Activated naive CD4-positive, alpha-beta T cell treated with anti-CD3 and anti-CD28 coated beads, Interleukin-2, amount 50 U/mL, for 24 hours (primary cell): ENCODE results near the gene PTK7.
"Not testable (repeated sequence)": the region's sequence is repeated elsewhere in the genome, so short reads cannot be mapped to it uniquely, and the experiment has no call there.

Source experiments
- H3K27ac Mint-ChIP-seq: one replicate; pipeline ENCODE4 v1.8.0; 2021; ENCODE audit warnings: mild to moderate bottlenecking, mixed read lengths
- H3K27me3 Mint-ChIP-seq: one replicate; pipeline ENCODE4 v1.8.0; 2021; ENCODE audit warnings: mixed read lengths
- H3K36me3 Mint-ChIP-seq: one replicate; pipeline ENCODE4 v1.8.0; 2021; ENCODE audit warnings: mixed read lengths
- H3K4me1 Mint-ChIP-seq: one replicate; pipeline ENCODE4 v1.8.0; 2021; ENCODE audit warnings: mixed read lengths
- H3K4me3 Mint-ChIP-seq: one replicate; pipeline ENCODE4 v1.8.0; 2021; ENCODE audit warnings: mild to moderate bottlenecking, mixed read lengths
- H3K9me3 Mint-ChIP-seq: one replicate; pipeline ENCODE4 v1.8.0; 2021; ENCODE audit warnings: mixed read lengths

The PTK7 gene

DNA sequence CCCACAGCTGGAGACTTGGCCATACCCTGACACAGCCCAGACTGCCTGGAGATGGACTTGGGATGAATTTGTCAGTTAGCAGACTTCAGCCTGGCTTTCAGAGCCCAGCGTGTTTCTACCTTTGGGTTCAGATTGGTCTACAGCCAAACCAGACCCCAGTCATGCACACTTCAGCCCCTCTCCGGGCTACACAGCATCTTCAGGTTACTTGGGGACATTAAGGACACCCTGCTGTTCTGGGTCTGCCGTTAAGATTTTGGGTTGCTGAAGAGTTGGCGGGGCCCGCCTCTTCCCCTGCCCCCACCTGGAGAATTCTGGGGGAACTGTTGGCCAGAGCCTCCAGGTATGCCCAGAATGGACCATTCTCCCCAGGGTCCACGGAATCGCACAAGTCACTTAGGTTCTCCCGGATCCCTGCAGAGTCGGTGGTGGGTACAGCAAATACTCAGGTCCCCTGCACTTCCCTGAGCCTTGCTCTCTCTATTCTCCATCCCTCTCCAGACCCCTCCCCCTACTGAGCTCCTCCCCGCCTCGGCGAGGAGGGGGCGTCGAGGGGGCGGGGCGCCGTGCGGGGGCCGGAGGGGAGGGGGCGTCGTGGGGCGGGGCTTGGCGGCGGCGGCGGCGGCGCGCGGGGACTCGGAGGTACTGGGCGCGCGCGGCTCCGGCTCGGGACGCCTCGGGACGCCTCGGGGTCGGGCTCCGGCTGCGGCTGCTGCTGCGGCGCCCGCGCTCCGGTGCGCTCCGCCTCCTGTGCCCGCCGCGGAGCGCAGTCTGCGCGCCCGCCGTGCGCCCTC, at the start of gene PTK7:
Gene PTK7, plus strand, starts transcription at position 645 of the 794 bp plus-strand sequence. CDS start 175 bp downstream, outside the sequence.
- Mint-ChIP-seq H3K36me3 (peaks cover 12% of the 10 kb centered on the region), H3K9me3 (no peaks in the 10 kb centered on the region), H3K27me3 (peaks cover 5% of the 10 kb centered on the region), H3K4me3 (peak within 1 kb of the TSS; percentile 69), H3K27ac (no peak within 1 kb of the TSS), H3K4me1 (no peaks in the 10 kb centered on the region)

DNA sequence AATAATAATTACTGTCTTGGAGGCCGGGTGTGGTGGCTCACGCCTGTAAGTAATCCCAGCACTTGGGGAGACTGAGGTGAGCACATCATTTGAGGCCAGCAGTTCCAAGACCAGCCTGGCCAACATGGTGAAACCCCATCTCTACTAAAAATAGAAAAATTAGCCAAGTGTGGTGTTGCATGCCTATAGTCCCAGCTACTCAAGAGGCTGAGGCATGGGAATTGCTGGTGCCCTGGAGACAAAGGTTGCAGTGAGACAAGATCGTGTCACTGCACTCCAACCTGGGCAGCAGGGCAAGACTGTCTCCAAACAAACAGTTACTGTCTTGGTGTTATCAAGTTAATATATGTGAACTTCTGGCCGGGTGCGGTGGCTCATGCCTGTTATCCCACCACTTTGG, 49.7 kb upstream of the PTK7 start:
- Mint-ChIP-seq H3K27me3 (no peaks in the 10 kb centered on the region), H3K27ac (no peak overlapping the region), H3K9me3 (no peaks in the 10 kb centered on the region), H3K4me1 (peaks cover 11% of the 10 kb centered on the region), H3K4me3 (no peak overlapping the region), H3K36me3 (peaks cover 14% of the 10 kb centered on the region)

DNA sequence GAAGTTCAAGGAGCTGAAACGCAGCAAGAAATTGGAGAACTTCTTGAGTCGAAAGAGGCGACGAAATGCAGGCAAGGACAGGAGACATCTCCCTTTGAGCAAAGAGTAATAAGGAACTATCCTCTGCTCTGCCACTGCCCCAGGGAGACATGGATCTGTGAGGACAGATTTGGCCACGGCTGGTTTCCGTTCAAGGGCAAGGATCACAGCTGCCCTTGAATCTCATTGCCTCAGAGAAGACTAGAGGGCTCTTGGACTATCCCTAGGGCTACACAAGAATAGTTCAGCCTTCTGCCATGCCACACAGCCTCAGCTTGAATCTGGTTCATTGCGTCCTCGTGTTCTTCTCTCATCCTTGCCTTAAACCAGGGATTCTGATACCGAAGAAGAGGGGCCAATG, 47.0 kb upstream of the PTK7 start:
- no peaks in the 10 kb centered on the region for H3K27me3 Mint-ChIP-seq
- no peak overlapping the region for H3K4me3 Mint-ChIP-seq
- no peaks in the 10 kb centered on the region for H3K9me3 Mint-ChIP-seq
- H3K4me1 Mint-ChIP-seq: peaks cover 8% of the 10 kb centered on the region
- no peak overlapping the region for H3K27ac Mint-ChIP-seq
- peaks cover 13% of the 10 kb centered on the region for H3K36me3 Mint-ChIP-seq

DNA sequence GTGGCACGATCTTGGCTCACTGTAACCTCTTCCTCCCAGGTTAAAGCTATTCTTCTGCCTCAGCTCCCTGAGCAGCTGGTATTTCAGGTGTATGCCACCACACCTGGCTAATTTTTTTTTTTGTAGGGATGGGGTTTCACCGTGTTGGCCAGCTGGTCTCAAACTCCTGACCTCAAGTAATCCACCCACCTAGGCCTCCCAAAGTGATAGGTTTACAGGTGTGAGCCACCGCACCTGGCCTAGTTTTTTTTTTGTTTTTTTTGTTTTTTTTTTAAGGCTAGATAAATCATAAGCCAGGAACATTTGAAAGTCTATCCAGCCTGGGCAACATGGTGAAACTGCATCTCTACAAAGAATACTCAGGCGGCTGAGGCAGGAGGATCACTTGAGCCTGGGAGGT, 43.8 kb upstream of the PTK7 start:
- Mint-ChIP-seq H3K4me3 (no peak overlapping the region), H3K9me3 (no peaks in the 10 kb centered on the region), H3K27ac (no peak overlapping the region), H3K36me3 (peaks cover 8% of the 10 kb centered on the region), H3K4me1 (no peaks in the 10 kb centered on the region), H3K27me3 (no peaks in the 10 kb centered on the region)

DNA sequence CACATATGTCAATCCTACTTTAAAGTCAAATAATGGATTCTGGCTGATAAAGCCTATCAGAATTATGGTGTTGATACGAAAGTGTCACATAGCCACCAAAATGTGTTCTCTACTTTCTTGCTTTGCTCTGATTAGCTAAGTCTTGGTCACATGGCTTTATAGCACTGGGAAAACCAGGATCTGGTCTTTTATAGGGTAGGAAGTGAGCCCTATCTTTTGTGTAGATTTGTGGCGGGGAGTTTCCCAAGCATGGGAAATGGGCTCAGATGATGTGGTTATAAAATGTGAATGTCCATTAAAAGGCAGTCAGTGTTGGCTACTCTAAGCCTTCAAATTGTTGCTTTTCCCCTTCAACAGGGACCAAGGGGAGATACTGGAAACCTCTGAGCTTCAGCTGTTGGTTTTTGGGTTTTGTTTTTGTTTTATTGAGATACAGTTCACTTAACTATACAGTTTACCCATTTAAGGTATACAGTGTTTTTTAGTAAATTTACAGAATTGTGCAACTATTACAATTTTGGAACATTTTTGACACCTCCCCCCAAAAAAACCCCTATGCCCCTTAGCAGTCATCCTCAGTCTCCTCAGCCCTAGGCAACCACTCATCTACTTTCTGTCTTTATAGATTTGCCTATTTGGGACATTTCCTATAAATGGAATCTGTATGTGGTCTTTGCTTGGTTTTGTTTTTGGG, 42.5 kb upstream of the PTK7 start:
- H3K36me3 Mint-ChIP-seq: peaks cover 9% of the 10 kb centered on the region
- no peaks in the 10 kb centered on the region for H3K27me3 Mint-ChIP-seq
- H3K4me3 Mint-ChIP-seq: no peak overlapping the region
- H3K27ac Mint-ChIP-seq: peak overlapping the region; percentile 59
- H3K9me3 Mint-ChIP-seq: no peaks in the 10 kb centered on the region
- H3K4me1 Mint-ChIP-seq: no peaks in the 10 kb centered on the region

DNA sequence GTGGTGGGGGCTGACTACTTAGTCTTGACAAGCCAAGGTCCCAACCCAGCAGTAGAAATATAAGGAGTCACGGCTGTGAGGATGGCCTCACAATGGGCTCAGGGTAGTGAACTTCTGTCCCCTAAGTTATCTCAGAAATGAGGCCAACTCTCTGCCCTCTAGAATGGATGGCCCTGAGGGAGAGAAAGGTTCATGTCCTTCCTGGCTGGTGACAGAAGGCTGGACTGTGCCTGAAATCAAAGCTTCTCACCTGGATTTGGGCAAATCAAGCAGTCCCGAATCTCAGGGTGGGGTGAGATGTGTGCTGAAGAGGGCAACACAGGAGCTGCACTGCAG, 42.0 kb upstream of the PTK7 start:
- H3K9me3 Mint-ChIP-seq: no peaks in the 10 kb centered on the region
- H3K36me3 Mint-ChIP-seq: peaks cover 9% of the 10 kb centered on the region
- H3K4me3 Mint-ChIP-seq: no peak overlapping the region
- no peaks in the 10 kb centered on the region for H3K4me1 Mint-ChIP-seq
- H3K27me3 Mint-ChIP-seq: no peaks in the 10 kb centered on the region
- H3K27ac Mint-ChIP-seq: peak overlapping the region; percentile 59

DNA sequence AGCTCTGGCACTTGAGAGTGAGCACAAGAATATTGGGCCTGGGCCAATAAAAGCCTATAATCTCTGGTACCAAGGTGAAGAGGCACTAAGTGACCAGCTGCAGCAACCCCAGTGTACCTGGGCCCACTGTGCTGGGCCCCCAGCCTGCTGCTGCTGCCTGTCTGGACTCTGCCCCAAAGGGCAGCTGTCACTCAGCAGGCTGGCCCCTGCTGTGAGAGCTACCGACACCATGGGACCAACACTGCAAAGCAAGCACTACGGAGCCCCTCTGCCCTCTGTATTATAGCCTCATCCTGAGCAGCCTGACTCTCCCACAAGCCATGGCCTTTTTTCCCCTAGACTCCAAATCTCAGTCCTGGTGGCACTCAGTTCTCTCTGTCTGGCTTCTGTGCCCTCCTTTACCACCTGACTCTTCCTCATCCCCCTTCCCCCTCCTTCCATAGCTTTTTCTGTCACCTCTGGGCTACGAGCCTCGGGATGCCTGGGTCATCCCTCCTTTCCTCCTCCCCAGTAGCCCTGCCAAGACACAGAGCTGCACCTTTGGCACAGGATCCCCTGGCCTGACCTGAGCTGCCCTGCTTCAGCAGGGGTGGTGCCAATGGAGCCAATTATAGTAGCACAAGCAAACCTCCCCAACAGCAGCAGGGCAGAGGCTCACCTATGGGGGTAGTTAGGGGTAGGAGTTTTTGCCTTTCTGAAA, 40.5 kb upstream of the PTK7 start:
- H3K4me1 Mint-ChIP-seq: no peaks in the 10 kb centered on the region
- no peaks in the 10 kb centered on the region for H3K27me3 Mint-ChIP-seq
- H3K4me3 Mint-ChIP-seq: no peak overlapping the region
- no peaks in the 10 kb centered on the region for H3K9me3 Mint-ChIP-seq
- H3K27ac Mint-ChIP-seq: no peak overlapping the region
- H3K36me3 Mint-ChIP-seq: peaks cover 6% of the 10 kb centered on the region

DNA sequence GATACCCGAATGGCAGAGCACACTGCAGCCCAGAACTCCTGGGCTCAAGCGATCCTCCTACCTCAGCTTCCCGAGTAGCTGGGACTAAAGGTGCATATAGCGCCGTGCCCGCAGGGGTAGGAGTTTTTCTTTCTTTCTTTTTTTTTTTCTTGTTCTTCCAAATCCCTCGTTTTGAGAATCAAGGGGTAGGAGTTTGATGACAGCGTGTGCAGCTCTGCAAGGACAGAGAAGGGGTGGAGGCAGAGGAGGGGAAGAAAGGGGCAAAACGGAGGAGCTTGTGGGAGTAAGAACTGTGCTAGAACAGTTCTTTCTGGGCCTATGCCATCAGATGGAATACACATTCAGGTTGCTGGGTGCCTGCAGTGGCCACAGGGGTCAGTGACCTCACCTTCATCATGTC, 39.4 kb upstream of the PTK7 start:
- Mint-ChIP-seq H3K4me1 (no peaks in the 10 kb centered on the region), H3K27me3 (no peaks in the 10 kb centered on the region), H3K9me3 (no peaks in the 10 kb centered on the region), H3K27ac (no peak overlapping the region), H3K4me3 (no peak overlapping the region), H3K36me3 (peaks cover 6% of the 10 kb centered on the region)

DNA sequence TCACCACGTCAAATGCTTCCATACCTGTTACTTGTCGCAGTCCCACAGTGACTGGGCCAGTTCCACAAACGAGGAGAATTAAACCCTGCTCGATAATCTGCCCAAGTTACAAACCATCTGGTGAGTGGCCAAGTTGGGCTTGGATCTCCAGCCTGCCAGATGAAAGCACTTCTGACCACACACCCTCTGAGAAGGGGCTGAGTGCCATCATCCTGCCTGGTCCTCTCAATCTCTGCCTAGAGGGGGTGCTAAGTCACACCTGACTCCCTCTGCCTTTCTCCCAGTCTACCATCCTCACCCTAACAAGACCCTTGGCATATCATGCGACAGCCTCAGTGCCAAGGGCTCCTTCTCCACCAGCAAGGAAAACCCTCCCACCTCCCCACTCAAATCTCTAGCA, 38.9 kb upstream of the PTK7 start:
- Mint-ChIP-seq H3K27ac (peak overlapping the region; percentile 41), H3K27me3 (no peaks in the 10 kb centered on the region), H3K36me3 (peaks cover 6% of the 10 kb centered on the region), H3K9me3 (no peaks in the 10 kb centered on the region), H3K4me3 (no peak overlapping the region), H3K4me1 (no peaks in the 10 kb centered on the region)

DNA sequence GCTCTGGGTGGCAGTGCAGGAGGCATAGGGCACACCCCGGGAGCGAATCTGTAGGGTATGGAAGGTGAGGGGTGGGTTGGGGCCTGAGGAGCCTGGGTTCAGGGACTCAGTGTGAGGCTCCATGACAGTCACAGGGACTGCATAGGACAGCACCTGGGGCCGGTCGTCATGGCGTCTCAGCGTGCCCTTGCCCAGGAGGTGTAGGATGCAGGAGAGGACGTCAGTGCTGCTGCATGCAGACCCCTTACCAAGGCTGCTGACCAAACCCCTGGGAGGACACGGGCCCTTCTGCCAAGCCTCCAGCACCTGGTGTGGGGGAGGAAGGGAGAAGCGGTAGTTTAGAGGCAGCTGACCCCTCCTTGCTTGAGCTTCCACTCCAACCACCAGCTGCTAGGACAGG, 38.4 kb upstream of the PTK7 start:
- H3K27ac Mint-ChIP-seq: peak overlapping the region; percentile 41
- H3K9me3 Mint-ChIP-seq: no peaks in the 10 kb centered on the region
- H3K36me3 Mint-ChIP-seq: peaks cover 6% of the 10 kb centered on the region
- H3K4me3 Mint-ChIP-seq: no peak overlapping the region
- H3K27me3 Mint-ChIP-seq: no peaks in the 10 kb centered on the region
- no peaks in the 10 kb centered on the region for H3K4me1 Mint-ChIP-seq

DNA sequence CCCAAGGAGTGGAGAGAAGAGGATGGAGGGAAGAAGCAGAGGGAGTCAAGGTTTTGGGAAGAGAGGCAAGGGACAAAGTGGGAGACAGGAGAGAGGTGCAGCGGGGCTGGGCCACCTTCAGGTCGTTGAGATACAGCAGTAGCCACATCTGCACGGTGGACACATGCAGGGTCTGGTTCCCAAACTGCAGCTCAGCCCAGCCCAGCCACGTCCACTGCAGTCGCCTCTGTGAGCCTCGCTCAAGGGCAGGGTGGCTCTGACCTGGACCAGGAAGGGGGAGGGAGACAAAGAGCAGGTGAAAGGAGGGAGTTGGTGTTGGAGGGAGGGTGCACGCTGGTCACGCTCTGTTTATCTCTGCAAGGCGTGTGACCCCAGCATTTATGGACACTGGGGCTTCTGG, 37.4 kb upstream of the PTK7 start:
- H3K27ac Mint-ChIP-seq: no peak overlapping the region
- no peak overlapping the region for H3K4me3 Mint-ChIP-seq
- H3K4me1 Mint-ChIP-seq: no peaks in the 10 kb centered on the region
- peaks cover 6% of the 10 kb centered on the region for H3K36me3 Mint-ChIP-seq
- no peaks in the 10 kb centered on the region for H3K9me3 Mint-ChIP-seq
- no peaks in the 10 kb centered on the region for H3K27me3 Mint-ChIP-seq

DNA sequence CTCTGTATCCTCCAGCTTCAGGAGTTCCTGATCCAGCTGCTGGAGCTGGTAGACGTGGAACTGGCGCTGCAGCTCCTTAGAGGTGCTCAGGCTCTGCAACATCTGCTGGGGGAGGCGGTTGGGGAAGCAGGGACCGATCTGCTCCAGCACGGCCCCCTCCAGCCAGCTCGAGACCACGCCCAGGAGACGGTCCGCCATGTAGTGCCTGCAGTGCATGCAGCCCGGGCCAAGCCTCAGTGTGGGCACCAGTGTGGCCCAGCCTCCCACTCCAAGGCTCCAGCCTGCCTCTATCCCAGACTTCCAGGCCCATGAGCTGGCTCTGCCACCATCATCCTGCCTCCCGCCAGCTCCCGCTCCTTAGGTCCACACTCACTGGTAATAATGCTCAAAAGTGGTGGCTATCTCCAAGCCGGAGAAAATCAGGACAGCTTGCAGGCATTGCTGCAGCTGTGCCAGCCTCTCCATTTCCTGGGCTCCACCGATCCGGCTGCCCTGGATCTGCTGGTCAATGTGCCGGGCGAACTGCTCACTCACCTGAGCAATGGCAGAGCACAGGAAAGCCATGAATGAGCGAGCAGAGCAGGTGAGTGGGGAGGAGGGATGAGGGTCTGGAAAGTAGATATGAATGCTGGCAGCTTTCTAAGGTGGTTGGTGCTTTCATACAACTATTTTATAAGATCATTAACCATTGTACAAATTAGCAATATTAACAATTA, 35.4 kb upstream of the PTK7 start:
- H3K36me3 Mint-ChIP-seq: peaks cover 6% of the 10 kb centered on the region
- no peaks in the 10 kb centered on the region for H3K9me3 Mint-ChIP-seq
- H3K4me1 Mint-ChIP-seq: no peaks in the 10 kb centered on the region
- H3K27ac Mint-ChIP-seq: no peak overlapping the region
- no peak overlapping the region for H3K4me3 Mint-ChIP-seq
- no peaks in the 10 kb centered on the region for H3K27me3 Mint-ChIP-seq

DNA sequence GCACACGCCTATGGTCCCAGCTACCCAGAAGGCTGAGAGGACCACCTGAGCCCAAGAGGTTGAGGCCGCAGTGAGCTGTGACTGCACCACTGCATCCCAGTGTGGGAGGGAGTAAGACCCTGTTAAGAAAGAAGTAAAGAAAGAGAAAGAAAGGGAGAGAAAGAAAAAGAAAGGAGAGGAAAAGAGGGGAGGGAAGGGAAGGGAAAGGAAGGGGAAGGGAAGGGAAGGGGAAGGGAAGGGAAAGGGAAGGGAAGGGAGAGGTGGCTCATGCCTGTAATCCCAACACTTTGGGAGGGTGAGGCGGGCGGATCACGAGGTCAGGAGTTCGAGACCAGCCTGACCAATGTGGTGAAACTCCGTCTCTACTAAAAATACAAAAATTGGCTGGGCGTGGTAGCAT, 34.6 kb upstream of the PTK7 start:
- H3K27me3 Mint-ChIP-seq, H3K4me1 Mint-ChIP-seq, H3K9me3 Mint-ChIP-seq, H3K4me3 Mint-ChIP-seq, H3K36me3 Mint-ChIP-seq, H3K27ac Mint-ChIP-seq: not testable (repeated sequence)

DNA sequence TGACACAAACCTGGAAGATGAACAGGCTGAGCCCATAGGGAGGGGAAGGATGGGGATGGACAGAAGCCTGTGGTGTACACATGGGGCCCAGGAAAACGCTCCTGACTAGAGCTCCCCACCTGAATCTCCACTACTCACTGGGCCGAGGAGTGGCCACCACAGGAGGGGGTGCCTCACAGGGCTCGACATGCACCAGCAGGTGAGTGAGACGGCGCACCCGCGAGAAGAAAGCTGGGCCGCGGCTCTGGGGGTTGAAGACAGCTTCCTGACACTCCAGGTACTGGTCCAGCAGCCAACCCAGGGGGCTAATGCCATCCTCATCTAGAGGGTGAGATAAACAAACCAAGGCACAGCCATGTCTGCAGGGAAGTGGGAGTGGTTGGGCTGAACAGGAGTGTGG, 32.8 kb upstream of the PTK7 start:
- H3K4me1 Mint-ChIP-seq: no peaks in the 10 kb centered on the region
- peaks cover 4% of the 10 kb centered on the region for H3K36me3 Mint-ChIP-seq
- H3K27ac Mint-ChIP-seq: no peak overlapping the region
- no peaks in the 10 kb centered on the region for H3K9me3 Mint-ChIP-seq
- no peaks in the 10 kb centered on the region for H3K27me3 Mint-ChIP-seq
- no peak overlapping the region for H3K4me3 Mint-ChIP-seq

DNA sequence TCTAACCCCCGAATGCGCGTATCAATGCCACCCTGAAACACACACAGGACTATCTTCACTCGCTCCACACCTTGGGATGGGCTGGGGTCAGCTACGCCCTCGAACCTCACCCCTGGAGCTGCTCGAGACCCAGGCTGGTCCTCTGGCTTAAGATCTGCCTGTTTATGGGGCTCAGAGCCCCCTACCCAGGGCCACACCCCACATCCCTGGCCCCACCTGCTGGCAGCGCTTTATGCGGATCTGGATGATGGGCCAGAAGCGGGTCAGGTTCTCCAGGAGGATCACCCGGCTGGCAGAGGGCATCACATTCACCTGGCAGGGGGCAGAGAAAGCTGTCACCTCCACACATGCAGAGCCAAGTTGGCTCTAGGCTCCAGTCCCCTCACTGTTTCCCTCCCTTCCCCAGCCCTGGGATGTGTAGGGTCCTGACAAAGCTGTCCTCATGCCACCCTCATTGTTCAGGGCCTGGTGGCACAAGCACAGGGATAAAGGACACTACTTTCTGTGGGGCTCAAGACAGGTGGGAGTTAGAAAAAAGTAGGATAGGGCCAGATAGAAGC, 30.7 kb upstream of the PTK7 start:
- no peak overlapping the region for H3K4me3 Mint-ChIP-seq
- peaks cover 3% of the 10 kb centered on the region for H3K36me3 Mint-ChIP-seq
- H3K27me3 Mint-ChIP-seq: no peaks in the 10 kb centered on the region
- H3K9me3 Mint-ChIP-seq: no peaks in the 10 kb centered on the region
- no peak overlapping the region for H3K27ac Mint-ChIP-seq
- H3K4me1 Mint-ChIP-seq: peaks cover 2% of the 10 kb centered on the region
